Esophagus mucosa (tissue), 1 donor: ENCODE results near the gene TMEM185A. TPM values are rescaled to one million over a fixed set of nuclear protein-coding genes. Genes with fewer than 3 reads are reported as not detected.
"Not testable (repeated sequence)": the region's sequence is repeated elsewhere in the genome, so short reads cannot be mapped to it uniquely, and the experiment has no call there.

Experiments used
- ATAC-seq: fragments of 200-7000 bp; cut with Tn5 transposase; one replicate; pipeline ENCODE4 v1.9.1; 2020
- total RNA-seq: library from RNA; stranded (reverse); gene quantifications from one replicate; pipeline ENCODE4 v1.2.4, GENCODE V29; 2023
- donor health status: DM: yes; HTN: yes; CAD: no.

Gene TMEM185A
- total RNA-seq, 1 donor from 2014 or later = 16.5 TPM

DNA sequence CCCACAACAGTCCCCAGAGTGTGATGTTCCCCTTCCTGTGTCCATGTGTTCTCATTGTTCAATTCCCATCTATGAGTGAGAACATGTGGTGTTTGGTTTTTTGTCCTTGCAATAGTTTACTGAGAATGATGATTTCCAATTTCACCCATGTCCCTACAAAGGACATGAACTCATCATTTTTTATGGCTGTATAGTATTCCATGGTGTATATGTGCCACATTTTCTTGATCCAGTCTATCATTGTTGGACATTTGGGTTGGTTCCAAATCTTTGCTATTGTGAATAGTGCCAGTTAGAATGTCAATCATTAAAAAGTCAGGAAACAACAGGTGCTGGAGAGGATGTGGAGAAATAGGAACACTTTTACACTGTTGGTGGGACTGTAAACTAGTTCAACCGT, 11.9 kb downstream of the TMEM185A start:
- not testable (repeated sequence) for ATAC-seq

DNA sequence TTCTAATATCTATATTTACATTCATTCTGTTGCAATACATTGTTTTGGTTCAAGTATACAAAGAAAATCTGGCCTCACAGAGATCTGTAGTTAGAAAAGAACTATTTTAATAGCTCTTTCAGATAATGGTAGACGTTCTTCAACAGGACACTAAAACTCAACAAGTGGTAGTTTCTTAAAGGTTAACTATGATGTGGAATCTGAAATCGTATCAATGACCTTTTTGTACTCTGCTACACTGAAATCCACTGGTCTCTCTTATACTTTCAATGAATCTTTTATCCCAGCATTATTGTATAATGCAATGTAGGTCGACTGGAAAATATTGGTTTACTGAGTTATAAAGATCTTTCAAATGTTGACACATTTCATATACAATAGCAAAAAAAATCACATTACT, 12.7 kb downstream of the TMEM185A start:
- ATAC-seq = no peak

DNA sequence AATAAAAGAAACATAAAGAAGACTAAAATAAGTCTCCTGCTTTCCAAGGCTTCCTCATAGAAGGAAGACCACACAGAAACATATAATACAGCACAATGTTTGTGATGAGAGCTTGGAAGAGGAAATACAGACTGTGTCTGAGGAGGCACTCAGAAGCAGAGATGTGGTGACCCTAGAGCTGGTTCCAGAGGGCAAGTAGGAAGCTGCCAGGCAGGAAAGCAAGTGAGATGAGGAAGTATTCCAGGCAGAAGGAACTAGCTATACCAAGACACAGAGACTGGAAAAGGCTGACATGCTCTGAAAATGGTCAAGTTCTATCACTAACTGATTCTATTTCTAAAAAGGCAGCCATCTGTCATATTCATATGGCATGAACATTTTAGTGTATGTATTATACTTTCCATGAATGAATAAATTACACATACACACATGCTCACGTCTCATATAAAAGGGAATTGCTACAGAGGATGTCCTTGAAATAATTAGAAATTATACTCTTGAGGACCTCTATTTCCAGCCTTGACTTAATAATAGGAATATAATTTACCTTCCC, 19.9 kb downstream of the TMEM185A start:
- no peak for ATAC-seq

DNA sequence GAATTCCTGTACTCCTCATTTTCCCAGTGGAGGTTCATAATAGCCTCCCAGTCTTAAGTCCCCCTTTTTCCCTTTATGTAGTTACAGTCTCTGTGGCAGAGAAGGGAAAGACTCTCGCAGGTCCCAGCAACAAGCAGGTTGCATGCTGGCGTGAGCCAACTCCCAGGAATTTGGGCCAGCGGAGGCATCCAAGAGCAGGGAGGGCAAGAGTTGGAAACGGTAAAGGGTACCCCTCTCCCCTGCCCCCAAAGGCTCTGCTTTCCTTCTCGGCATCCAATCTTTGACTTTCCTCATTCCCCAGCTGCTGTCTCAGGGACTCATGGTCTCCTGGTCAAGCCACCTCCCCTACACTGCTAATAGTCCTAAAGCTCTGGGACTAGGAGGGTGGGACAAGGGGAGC, 21.1 kb downstream of the TMEM185A start:
- no peak for ATAC-seq

DNA sequence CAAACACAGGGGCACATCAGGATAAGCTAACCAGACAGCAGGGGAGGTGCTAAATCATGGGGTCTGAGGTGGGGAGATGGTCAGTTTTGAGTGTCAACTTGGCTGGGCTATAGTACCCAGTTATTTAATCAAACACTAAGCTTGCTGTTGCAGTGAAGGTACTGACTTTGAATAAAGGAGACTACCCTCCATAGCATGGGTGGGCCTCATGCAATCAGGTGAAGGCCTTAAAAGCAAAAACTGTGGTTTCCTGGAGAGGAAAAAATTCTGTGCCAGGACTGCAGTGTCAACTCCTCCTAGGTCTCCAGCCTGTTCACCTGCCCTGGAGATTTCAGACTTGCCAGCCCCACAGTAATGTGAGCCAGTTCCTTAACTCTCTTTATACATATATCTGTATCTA, 23.9 kb downstream of the TMEM185A start:
- ATAC-seq = no peak

DNA sequence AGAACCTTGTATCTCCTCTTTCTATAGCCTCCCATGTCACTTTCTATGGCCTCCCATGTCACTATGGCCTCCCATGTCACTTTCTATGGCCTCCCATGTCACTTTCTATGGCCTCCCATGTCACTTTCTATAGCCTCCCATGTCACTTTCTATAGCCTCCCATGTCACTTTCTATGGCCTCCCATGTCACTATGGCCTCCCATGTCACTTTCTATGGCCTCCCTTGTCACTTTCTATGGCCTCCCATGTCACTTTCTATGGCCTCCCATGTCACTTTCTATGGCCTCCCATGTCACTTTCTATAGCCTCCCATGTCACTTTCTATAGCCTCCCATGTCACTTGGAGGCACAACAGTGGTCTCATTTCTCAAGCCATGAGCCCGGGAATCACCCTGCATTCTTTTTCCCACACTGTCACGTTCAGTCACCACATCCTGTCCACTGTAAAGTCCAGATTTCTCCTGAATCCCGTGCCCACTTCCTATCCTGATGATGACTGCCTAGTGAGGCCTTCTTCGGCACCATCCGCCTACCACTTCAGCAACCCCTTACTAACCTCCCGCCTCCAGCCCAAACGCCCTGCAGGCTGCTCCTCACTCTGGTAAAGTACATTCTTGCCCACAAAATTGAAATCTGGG, 26.2 kb downstream of the TMEM185A start:
- ATAC-seq = not testable (repeated sequence)

DNA sequence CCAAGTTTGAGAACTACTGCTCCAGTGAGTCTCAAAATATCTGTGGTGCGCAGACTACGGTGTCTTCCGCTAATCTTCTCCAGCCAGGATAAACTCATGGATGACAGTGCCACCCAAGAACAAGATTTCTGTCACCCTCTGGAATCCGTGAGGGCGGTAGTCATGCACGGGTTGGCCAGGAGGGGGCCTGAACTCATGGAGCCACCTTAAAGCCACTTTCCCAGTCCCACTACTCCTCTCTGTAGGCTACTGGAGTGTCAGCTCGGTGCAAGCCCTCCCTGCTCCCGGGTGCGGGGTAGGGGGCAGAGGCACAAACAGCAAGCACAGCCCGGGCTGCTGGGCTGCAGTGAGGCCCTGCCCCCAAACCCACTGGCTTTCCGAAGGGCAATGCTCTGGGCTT, 33.0 kb downstream of the TMEM185A start:
- not testable (repeated sequence) for ATAC-seq

DNA sequence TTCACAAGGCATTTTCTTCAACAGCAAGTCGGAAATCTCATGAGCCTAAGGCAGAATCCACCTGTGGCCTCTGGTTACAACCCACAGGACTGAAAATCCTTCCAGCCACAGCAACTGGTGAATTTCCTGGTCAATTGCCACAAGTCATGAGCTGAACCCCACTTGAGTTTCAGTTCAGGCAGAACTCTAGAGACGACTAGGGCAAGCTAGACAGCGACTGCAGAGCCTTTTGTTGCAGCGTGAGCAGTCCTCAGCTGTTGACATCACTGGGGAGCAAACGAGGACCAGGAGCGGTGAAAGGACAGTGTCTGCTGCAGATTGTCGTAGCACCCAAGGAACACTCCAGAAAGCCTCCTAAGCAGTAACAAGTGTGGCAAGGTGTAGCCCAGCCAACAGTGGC, 35.6 kb downstream of the TMEM185A start:
- not testable (repeated sequence) for ATAC-seq

DNA sequence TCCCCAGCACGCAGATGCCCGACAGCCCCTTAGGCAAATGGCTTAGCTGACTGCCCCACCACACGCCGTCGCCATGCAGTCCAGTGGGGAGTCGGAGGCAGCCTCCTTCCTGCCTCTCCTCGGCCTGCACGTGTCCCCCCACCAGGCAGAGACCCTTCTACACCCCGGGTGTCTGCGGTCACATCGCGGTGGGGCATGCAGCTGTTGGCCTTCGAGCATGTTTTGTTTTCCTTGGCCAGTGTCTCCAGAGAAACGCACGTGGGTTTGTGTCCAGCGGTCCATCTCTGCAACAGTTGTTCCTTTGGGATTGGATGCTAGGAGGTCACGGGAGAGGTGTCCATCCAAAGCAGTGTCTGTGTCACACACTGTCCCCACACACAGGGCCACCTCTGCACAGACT, 36.4 kb downstream of the TMEM185A start, which contains the start of gene HSFX2:
Gene HSFX2, minus strand, starts transcription at position 101 of the 400 bp plus-strand sequence. CDS start 614 bp downstream, outside the sequence.
- not testable (repeated sequence) for ATAC-seq

DNA sequence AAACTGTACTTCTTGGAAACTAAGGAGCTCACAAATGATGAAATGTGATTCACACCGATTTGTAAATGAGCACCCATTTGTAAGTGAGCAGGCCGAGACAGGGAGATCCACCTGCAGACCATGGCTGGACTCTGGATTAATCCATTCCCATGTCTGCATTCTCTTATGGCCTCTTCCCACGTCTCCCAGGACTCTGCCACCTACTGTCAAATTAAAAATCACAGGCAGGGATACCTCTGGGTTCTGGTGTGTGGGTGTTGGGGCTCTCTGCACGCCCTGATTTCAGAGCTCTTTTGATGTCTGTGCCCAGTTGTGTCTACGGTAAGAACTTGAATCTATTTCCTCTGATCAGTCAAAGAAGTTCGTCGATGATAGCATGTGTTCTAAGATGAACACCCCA, 40.6 kb downstream of the TMEM185A start:
- ATAC-seq = not testable (repeated sequence)

DNA sequence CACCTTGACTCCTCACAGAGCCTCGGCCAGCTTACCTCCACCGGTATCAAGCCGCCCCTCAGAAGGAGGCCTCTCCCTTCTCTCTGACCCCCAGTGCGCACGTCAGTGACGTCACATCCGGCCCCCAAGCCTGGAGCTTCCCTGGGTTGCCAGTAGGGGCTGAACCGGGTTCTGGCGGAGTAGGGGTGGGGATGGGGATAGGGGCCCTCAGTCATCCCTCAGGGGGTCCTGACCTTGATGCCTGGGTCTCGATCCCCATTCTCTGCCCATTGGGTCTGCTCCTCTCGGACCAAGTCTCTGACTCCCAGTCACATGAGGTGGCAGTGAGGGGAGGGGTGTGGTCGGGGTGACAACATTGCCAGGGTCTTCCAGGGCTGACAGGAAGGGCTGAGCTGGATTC, 44.2 kb downstream of the TMEM185A start, which contains the start of gene MAGEA9B:
Gene MAGEA9B, minus strand, starts transcription at position 101 of the 400 bp plus-strand sequence. CDS start 4,280 bp downstream, outside the sequence.
- not testable (repeated sequence) for ATAC-seq

DNA sequence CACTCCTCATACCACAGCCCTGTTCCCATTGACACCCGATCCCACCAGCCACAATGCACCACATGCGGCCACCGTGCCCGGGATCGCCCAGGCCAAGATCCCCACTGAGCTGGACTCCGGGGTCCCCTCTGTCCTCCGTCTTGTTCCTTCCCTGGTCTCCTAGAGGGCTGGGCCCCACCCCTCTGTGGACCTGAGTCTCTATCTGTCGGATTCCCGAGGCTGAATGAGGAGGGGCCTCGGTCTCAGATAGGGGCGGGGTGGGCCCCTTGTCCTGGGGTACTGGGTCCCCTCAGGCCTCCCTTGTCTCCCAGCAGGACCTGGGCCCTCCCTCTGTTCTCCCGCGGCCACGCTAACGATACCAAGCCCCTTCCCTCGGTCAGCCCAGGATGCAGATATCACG, 46.0 kb downstream of the TMEM185A start:
- ATAC-seq = peak; percentile 27

DNA sequence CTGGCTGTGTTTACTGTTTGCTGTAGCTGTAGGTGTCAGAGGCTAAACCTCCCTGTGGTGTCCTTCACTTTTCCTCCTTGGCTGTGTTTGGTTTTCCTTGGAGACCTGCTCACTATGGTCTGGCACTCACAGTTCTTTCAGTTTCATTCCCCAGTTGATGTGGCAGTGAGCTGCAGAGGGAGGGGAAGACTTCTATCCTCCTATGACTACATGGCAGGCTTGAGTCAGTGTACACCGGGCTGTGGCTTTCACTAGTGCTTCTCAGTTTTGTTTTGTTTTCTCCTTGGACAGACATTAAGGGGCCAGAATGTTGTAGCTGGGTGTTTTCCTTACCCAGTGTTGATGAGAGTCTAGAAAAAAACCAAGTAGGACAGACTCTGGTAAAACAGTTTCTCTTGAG, 58.1 kb downstream of the TMEM185A start:
- ATAC-seq = peak; percentile 43

DNA sequence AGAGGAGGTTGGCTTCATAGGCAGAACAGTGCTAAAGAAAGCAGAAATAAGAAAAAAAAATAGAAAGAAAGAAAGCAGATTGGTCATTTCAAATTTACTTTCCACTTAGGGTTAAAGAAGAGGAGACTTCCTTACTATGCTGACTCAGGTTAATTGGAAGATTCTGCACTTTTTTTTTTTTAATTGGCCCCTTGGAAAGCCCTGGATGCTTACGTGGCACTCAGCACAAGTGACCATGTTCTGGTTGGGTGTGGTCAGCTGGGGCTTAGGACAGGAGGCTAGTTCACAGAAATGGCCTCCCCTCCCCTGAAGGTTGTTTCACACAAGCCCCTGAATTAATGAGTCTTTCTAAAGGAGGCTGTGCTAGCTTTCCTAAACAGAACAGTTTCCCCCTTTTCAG, 58.8 kb downstream of the TMEM185A start:
- no peak for ATAC-seq

DNA sequence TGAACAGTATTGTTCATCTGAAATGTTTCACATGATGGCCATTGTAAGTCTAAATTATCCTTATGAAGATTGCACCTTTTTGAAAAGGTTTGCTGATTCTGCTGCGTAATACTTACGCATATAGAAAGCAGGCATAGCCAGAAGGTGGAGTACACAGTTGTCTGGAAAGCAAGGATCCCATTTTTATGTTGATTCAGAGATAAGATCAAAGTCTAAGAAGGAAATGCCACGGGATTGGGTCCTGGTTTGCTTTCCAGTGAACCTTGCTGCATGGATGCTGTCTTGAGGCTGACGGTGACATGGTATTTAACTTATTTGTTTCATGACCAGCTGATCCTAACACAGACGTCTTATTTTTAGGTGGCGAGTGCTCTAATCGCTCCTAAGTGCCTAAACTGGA, 59.8 kb downstream of the TMEM185A start:
- ATAC-seq = no peak

DNA sequence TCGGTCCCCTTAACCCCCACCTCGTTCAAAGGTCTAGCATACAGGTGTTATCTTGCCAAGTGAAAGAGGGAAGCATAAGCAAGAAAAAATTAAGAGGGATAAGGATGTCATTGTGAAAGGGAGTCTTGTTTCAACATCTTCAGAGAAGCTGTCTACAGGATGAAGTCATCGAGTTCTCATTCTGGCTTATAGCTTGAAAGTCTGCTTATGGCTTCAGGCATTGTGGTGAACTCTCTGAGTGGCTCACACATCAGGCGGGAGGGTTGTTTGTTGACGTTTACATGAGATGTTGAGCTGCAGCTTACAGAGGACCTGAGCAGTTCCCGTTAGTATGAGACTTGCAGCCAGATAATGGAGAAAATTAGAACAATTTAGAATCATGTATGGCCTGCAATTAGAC, 60.9 kb downstream of the TMEM185A start:
- ATAC-seq = peak; percentile 77

DNA sequence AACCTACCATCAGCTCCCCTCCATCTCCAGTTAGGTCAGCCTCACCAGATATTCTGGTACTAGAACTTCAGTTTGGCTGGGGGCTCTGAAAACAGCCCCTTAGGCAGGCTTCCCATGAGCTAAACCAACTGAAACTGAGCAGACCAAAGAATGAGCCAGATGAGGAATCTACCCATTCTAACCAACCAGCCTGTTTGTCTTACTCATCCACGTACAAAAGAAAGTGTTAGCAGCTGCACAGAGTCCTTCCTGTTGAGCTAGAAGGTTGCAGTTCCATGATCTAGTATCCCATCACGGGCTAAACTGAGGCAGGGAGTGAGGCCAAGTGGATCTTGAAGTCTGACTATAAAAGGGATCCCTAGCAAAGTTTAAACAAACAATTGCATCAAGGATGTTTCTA, 61.8 kb downstream of the TMEM185A start:
- no peak for ATAC-seq

DNA sequence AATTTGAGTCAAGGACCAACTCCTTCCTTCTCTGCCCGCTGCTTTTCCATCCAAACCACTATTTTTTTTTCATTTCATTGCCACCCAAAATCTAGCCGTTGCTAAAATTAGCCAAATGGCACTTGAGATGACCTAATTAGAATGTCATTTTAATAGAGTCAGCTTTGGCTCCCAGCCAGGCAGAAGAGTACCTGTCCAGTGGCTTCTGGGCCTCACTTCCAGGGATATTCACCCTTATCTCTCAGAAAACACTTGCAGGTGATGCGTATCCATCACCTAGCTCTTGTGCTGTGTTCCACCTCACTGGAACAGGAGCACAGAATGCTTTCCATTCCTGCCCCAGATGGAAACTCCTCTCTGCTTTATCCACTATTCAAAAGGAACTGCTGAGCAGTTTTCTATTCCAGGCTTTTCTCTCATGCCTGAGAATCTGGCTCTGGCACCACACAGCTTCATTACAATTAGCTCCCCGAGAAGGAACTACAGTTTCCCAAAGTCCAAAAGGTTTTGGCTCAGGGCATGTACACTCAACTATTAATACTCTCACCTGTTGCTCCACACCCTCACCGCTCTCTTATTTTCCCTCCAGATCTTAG, 62.8 kb downstream of the TMEM185A start:
- ATAC-seq = no peak

DNA sequence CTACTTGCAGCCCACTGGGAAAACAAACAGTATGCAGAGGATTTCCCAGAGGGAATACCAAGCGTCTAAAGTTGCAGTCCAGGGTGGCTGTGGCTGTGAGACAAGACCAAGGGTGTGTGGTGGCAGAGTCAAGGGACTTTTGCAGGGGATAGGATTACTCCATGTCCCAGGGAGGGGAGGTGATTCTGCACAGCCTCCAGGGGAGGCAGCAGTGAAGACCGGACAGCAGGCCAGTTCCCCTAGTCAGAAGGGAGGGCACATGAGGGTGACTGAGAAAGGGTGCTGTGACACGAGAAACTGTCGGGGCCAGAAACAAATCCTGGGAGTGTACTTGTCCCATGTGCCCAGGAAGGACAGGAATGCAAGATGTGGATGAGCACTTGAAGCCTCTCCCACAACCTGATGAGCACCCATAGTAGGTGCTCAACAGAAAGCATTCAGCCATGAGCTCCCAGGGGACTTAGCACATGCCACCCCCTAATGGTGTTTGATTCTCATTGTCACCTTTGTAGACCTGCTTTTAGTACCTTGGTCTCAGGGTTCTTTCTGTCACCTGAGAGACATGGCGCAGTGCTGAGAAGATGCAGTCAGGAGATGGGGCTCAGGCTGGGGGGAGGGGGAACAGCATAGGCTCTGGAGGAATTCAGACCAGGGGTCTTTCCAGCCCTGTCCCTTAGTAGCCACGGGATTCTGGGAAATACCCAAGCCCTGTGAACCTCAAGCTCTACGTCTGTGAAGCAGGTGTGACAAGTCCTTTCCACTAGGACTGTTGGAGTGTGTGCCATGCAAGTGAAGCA, 63.8 kb downstream of the TMEM185A start:
- ATAC-seq = no peak

DNA sequence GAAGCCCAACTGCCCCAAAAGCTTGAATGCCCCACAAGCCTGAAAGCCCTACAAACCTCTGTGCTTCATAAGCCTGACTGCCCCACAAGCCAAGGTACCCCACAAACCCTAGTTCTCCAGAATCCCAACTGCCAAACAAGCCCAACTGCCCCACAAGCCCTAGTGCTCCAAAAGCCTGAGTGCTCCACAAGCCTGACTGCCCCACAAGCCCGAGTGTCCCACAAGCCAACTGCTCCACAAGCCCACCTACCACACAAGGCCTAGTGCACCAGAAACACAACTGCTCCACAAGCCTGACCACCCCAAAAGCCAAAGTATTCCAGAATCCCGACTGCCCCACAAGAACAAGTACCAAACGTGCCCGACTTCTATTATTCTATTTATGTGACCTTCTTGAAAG, 68.2 kb downstream of the TMEM185A start:
- ATAC-seq = no peak

DNA sequence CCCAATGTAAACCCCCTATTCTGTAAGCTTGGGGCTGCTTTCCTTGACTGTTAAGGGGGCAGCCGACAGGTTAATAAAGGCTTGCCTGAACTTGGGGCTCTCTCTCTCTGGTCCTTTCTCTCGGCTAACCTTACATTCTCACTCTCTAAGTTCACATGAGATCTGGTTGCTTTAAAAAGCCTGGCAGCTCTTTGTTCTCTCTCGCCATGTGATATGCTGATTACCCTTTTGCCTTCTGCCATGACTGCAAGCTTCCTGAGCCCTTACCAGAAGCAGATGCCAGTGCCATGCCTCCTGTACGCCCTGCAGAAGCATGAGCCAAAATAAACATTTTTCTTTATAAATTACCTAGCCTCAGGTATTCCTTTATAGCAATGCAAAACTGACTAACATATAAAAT, 76.3 kb downstream of the TMEM185A start:
- not testable (repeated sequence) for ATAC-seq

DNA sequence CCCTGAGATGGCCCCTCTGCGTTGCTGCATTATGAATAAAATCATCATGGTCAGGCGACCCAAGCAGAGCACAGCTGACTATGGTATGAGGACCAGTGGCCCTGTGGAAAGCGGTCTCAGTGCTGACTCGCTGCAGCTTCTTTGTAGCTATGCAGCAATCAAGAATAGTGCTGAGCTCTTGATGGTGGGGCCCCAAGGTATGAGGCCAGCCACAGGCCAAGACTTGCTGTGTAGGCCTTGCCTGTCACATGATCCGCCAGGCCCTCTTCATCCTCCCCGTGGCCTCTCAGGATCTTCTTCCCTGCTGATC, 79.7 kb downstream of the TMEM185A start:
- ATAC-seq = peak; percentile 29

DNA sequence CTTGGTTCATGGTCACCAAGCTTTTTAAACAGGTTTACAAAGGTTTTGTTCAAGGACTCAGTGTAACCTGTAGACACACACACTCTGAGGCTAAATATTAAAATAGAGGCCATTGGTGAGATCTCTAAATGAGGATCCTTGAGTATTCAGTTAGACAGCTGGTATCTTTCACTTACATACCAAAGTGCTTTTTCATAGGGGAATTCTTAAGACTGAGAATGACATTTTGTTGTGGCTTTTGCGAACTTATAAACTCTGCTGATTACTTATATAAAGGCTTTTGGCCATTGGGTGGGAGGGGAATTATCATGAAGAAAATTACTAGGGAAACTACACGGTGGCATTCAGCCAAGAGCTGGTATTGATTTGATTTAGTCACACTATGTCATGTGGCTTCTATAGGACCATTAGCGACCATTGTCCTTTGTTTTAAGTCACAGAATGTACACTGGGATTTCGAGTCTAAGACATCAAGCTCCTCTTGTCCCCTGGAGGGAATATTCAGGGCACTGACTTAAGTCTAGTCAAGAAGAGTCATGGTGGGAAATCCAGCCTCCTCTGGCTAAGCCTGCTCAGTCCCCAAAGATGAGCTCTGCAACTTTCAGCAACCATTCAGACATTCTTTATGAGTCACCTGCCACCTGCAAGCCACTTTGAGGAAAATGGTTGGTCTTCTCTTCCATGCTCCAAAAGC, 80.2 kb downstream of the TMEM185A start:
- not testable (repeated sequence) for ATAC-seq
